Inflammatory macrophage treated with lipopolysaccharide for 4 hours (primary cell): ENCODE results near the gene IL12RB1.

Experiments used
- DNase-seq: peaks from one replicate; pipeline ENCODE4 v3.0.0-alpha.2; 2020

Gene IL12RB1

GRCh38 chr19:18085702-18086457 is 854 bp downstream of the IL12RB1 start:
- no peak for DNase-seq

- DNase-seq: no peak
Observed at GRCh38 chr19:18083929-18084684, 2.6 kb downstream of the IL12RB1 start.

GRCh38 chr19:18074192-18074591 is 12.5 kb downstream of the IL12RB1 start:
- no peak for DNase-seq

- DNase-seq: no peak
Observed at GRCh38 chr19:18073197-18073596, 13.5 kb downstream of the IL12RB1 start.

- DNase-seq: no peak
Observed at GRCh38 chr19:18072335-18072734, 14.4 kb downstream of the IL12RB1 start.

- no peak for DNase-seq
Observed at GRCh38 chr19:18070181-18070580, 16.6 kb downstream of the IL12RB1 start.

GRCh38 chr19:18069383-18069782 is 17.4 kb downstream of the IL12RB1 start:
- no peak for DNase-seq

GRCh38 chr19:18068395-18068794 is 18.3 kb downstream of the IL12RB1 start:
- DNase-seq: no peak

- no peak for DNase-seq
Observed at GRCh38 chr19:18065173-18065495, 21.6 kb downstream of the IL12RB1 start.

- DNase-seq: no peak
Observed at GRCh38 chr19:18063463-18063862, 23.3 kb downstream of the IL12RB1 start.

GRCh38 chr19:18062028-18062427 is 24.7 kb downstream of the IL12RB1 start:
- DNase-seq: no peak

- DNase-seq: no peak
Observed at GRCh38 chr19:18060472-18060871, 26.3 kb downstream of the IL12RB1 start.

GRCh38 chr19:18059902-18060301 is 26.8 kb downstream of the IL12RB1 start:
- DNase-seq: no peak

GRCh38 chr19:18059297-18059696 is 27.4 kb downstream of the IL12RB1 start:
- DNase-seq: no peak

- DNase-seq: peak; percentile 65
Observed at GRCh38 chr19:18058208-18059009, 28.3 kb downstream of the IL12RB1 start.

GRCh38 chr19:18057557-18057956 is 29.2 kb downstream of the IL12RB1 start:
- no peak for DNase-seq

GRCh38 chr19:18055967-18056366 is 30.8 kb downstream of the IL12RB1 start:
- no peak for DNase-seq

GRCh38 chr19:18053576-18054219 is 33.0 kb downstream of the IL12RB1 start:
- no peak for DNase-seq

GRCh38 chr19:18051887-18052286 is 34.8 kb downstream of the IL12RB1 start:
- DNase-seq: no peak

- DNase-seq: peak; percentile 56
Observed at GRCh38 chr19:18049385-18049784, 37.3 kb downstream of the IL12RB1 start.

GRCh38 chr19:18046059-18046718 is 40.5 kb downstream of the IL12RB1 start:
- DNase-seq: no peak

- DNase-seq: no peak
Observed at GRCh38 chr19:18045307-18046050, 41.3 kb downstream of the IL12RB1 start.
